ENCODE data around the gene SNRPA1. TPM values are rescaled to one million over a fixed set of nuclear protein-coding genes. Genes with fewer than 3 reads are reported as not detected.
A peak's percentile ranks its signal among the peaks of the same experiment; 100 is the strongest.
"Not testable (repeated sequence)": the region's sequence is repeated elsewhere in the genome, so short reads cannot be mapped to it uniquely, and the experiment has no call there.

Gene SNRPA1
- polyA plus RNA-seq, 4 donors, result 58.5 to 65.9 (median 61.3) TPM

- DNase-seq (ENCODE audit: low read depth in 4 of 4, low spot score in 3 of 4), result no peak
Observed at GRCh38 chr15:101296418-101297405, 1.7 kb upstream of the SNRPA1 start.

DNA sequence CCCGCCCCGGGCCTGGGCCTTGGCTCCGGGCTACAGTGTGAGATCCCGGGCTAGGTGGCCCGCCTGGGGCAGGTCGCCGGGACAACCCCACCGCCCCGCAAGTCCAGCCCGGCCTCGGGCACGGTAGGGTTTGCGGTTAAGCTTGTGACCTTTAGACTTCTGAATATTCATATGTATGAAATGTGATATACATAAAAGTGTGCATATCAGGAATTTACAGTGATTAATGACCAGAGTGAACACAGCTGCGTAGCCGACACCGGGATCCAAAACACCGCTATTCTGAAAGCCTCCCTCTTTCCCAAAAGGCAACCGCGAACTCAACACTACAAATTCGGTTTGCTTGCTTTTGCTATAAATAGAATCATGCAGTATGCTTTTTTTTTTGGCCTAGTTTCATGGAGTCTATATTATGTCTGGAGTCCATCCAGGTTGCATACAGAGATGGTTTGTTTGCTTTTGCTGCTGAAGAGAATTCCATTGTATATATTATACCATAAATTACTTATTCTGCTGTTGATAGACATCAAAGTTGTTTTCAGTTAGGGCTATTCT lies 636 bp upstream of the SNRPA1 start:
- DNase-seq (ENCODE audit: low read depth in 4 of 4, low spot score in 3 of 4), result no peak

- DNase-seq (ENCODE audit: low read depth in 4 of 4, low spot score in 3 of 4), result no peak
Observed at GRCh38 chr15:101293122-101293521, 1.9 kb downstream of the SNRPA1 start.

GRCh38 chr15:101288905-101289513 lies 6.0 kb downstream of the SNRPA1 start:
- DNase-seq (ENCODE audit: low read depth in 4 of 4, low spot score in 3 of 4), result no peak

DNA sequence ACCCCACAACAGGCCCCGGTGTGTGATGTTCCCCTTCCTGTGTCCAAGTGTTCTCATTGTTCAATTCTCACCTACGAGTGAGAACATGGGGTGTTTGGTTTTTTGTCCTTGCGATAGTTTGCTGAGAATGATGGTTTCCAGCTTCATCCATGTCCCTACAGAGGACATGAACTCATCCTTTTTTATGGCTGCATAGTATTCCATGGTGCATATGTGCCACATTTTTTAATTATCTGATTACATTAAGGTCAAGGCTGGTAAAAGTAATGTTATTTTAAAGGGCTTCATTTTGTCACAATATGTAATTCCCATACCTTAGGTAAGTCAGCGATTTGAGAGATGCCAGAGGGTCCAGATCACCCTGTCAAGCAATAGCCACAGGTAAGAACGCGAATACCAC lies 7.7 kb downstream of the SNRPA1 start:
- DNase-seq (ENCODE audit: low read depth in 4 of 4, low spot score in 3 of 4), result not testable (repeated sequence)

DNA sequence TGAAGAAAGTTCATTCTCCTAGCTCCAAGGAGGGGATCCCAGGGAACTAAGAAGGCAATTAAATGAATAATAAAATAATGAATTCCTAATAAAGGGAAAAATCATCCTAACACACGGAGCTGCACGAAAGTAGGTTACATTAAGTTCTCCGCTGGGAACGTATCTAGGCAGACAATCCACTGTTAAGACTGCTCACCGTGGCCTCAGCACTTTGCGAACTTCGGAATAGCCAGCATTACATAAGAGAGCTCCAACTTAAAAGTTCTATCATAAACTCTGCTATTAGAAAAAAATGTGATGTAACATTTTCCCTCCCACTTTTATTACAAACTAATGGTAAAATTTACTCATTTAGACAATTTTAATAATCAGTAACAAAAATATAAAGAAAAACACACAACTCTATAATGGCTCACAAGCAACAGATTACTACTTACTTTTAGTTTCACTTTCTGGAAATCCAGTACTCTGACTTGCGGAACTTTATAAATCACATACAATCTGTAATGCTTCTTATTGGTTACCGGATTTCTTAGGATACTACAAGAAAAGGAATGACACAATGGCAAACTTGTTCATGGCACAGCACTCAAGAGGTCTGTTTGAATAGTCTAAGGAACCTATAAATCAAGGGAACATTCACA lies 8.5 kb downstream of the SNRPA1 start:
- no peak for DNase-seq (ENCODE audit: low read depth in 4 of 4, low spot score in 3 of 4)

DNA sequence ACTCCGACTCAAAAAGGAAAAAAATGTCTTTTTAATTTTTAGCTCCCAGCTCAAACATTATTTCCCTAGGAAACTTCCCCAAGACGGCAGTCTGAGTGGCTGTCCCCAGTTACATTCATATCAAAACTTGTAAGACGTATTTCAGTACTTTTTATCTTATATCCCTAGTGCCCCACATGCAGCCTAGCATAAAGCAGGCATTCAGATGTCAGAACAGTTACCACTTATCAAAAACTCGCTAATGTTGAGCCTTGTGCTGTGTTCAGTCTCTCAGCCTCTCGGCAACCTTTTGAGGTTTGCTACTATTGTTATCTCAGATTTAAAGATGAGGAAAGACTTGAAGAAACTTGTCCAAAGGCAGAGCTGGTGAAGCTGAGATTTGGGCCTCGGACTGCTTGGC lies 11.1 kb downstream of the SNRPA1 start:
- no peak for DNase-seq (ENCODE audit: low read depth in 4 of 4, low spot score in 3 of 4)

GRCh38 chr15:101280007-101280406 lies 15.0 kb downstream of the SNRPA1 start:
- DNase-seq (ENCODE audit: low read depth in 4 of 4, low spot score in 3 of 4), result no peak

- DNase-seq (ENCODE audit: low read depth in 4 of 4, low spot score in 3 of 4), result no peak
Observed at GRCh38 chr15:101277943-101278564, 17.0 kb downstream of the SNRPA1 start.

DNA sequence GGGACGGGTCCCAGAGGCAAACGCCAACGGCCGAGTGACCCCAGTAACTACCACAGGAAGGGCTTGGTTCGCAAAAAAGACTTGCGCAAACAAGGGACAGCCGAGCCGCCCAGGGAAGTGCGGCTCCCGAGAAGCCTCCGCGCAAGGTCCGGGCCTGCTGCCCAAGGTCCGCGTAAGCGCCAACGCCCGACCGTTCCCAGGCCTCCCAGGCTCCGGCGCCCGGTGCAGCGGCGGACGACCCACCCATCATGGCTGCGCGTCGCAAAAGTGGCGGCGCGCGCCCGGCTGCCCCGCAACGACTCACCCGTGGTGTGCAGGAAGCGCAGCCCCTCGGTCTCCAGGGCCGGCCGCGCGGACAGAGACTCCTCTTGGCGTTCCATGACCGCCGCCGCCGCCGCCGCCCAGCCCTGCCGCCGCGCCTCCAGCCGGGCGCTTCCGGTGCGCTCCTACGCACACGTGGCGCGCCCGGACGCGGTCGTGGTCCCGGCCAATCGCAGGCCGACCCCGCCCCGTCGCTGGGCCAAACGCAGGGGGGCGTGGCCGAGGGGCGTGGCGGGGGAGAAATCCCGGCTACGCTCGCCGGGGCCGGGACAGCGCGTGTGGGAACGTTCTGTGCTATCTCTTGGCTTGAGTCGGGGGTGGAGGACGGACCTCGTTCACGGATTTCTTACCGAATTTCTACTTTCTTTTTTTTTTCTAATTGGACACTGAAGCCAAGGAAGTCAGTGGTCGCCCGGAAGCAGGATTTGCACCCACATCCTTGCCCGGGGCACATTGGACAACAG lies 17.8 kb downstream of the SNRPA1 start, which contains the start of gene SELENOS:
SELENOS (minus strand) TSS at position 448 of the 785 bp plus-strand sequence; CDS start at position 380, 68 bp downstream.
- DNase-seq (ENCODE audit: low read depth in 4 of 4, low spot score in 3 of 4), result peak; percentile 77 to 85 (median 80)

DNA sequence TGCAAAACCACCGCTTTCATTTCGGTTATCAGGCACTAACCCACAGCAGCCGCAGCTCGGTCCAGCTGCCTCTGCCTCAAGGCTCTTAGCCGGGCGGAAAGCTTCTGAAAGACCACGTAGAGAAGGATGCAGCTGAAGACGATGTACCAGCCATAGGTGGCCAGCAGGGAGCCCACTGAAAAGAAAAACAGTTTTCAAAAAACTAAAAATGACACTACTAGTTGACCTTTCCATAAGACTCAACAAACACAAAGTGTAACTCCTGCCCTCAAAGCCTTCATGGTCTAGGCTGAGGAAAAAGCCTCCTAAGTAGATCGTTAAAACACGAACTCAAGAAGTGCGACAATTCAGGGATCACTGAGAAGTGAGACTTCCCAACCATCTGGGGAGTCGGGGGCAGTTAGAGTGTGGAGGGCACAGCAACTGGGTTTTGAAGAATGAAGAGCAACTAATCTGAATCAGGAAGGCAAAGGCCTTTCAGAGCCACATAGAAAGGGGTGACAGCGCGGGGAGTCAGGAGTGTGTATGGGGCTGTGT lies 18.5 kb downstream of the SNRPA1 start:
- DNase-seq (ENCODE audit: low read depth in 4 of 4, low spot score in 3 of 4), result no peak

DNA sequence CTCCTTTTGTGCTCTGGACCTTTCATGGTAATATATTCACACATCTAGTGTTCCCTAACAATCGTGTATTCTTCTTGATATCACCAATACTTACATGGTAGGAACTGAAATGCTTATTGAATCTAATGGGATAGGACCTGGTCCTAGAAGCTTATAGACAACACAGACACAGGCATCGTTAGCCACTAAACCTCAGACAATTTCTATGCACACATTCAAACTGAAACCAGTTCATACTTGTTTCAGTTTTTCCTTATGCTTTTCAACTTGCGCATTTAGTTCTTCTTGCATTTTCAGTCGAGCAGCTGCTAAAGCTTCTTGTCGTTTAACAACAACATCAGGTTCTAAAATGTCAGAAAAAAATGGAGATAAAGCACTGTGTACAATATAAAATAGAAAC lies 20.0 kb downstream of the SNRPA1 start:
- no peak for DNase-seq (ENCODE audit: low read depth in 4 of 4, low spot score in 3 of 4)

GRCh38 chr15:101273534-101273933 lies 21.5 kb downstream of the SNRPA1 start:
- DNase-seq (ENCODE audit: low read depth in 4 of 4, low spot score in 3 of 4), result no peak

- DNase-seq (ENCODE audit: low read depth in 4 of 4, low spot score in 3 of 4), result no peak
Observed at GRCh38 chr15:101272584-101272983, 22.5 kb downstream of the SNRPA1 start.

DNA sequence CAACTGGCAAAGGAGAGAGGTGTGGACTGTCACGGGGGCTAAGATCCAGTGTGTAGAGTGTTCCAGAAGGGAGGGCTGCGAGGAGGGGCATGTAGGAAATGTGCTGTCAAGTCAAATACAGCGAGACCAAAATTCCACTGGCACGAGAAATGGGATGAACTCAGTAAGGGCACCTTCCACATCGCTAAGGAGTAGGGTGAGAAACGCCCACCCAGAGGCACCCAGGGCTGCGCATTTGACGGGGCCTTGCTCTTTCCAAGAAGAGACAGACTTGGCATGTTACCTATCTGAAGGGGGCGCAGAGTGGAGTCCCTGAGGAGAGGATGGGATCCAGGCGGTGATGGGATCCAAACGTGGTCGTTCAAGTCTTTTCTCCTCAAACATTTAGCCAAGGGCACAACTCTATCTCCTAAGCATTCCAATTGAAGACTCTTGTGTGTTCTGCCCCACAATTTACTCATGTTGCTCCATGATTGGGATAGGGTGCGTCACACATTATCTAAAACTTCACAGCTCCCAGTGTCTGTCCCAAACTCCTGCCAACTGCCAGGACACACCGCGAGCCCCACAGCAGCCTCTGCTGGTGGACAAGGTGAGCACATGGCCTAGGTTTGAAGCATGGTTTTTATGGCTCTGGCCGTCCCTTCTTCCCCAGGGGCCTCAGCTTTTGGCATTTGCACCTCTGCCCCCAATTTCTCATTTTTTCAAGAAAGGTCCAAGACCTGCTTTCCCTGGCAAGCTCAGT lies 25.4 kb downstream of the SNRPA1 start:
- no peak for DNase-seq (ENCODE audit: low read depth in 4 of 4, low spot score in 3 of 4)

GRCh38 chr15:101267320-101268104 lies 27.5 kb downstream of the SNRPA1 start:
- no peak for DNase-seq (ENCODE audit: low read depth in 4 of 4, low spot score in 3 of 4)

DNA sequence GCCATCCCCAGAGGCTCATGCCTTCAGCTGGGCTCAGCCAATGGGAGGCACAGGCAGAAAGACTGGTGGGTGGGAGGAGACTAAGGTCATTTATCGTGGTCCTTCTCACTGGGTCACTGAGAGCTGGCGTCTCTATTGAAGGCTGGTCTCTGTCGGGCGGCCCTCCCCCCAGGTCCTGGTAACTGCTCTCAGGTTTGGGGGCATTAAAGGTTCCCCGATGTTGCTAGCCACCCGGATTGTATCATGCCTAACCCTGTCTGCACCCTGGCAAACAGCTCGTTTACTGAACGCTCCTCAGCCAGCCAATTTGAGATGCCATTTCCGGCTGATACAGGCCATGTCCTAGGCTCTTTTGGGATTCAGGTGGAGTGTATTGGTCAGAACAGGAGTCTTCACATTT lies 28.3 kb downstream of the SNRPA1 start:
- no peak for DNase-seq (ENCODE audit: low read depth in 4 of 4, low spot score in 3 of 4)

DNA sequence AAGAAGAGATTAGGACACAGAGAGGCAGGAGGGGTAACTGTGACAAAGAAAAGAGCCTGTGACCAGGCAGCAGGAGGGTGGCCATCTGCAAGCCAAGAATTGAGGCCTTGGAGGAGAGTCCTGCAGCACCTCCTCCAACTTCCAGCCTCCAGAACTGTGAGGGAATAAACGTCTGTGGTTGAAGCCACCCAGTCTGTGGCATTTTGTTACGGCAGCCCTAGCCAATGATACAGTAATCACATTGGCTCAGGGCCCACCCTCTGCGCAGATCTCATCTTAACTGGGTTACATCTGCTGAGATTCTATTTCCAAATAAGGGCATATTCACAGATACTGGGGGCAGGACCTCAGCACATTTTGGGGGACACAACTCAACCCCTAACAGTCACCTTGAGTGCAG lies 29.0 kb downstream of the SNRPA1 start:
- no peak for DNase-seq (ENCODE audit: low read depth in 4 of 4, low spot score in 3 of 4)

All from right renal pelvis (tissue), 4 donors.